IMR-90 (cell line): ENCODE measurements around the gene FGF12. TPM values are rescaled to one million over a fixed set of nuclear protein-coding genes. Genes with fewer than 3 reads are reported as not detected.

ENCODE experiments used
- ATAC-seq: fragments of 200-7000 bp; cut with Tn5 transposase; 2 replicates; pipeline ENCODE4 v1.9.1; 2020; ENCODE audit warnings: low read depth, mild to moderate bottlenecking, moderate library complexity
- BruUV-seq: library from RNA; stranded (reverse); fragments of 400-500 nt; replicated peaks from 2 replicates; lab custom pipeline; 2021; lab: Mats Ljungman, UMichigan
- CTCF ChIA-PET: fragments of 300-600 bp; formaldehyde crosslinking; extraction: SDS; loops from one replicate; lab custom pipeline; 2021; ENCODE audit warnings: antibody characterized with exemption; lab: Yijun Ruan, JAX
- POLR2A ChIA-PET: fragments of 300-600 bp; sonication (Branson Sonifier 250); formaldehyde crosslinking; loops from one replicate; lab custom pipeline; 2022; ENCODE audit warnings: antibody characterized with exemption; ENCODE audit not compliant: unreplicated experiment; lab: Charles Lee
- DNase-seq: peaks from one replicate; pipeline ENCODE4 v3.0.0; 2013
- H2AFZ ChIP-seq: replicated peaks from 2 replicates; pipeline ENCODE3; 2013; ENCODE audit warnings: low read length, mild to moderate bottlenecking; ENCODE audit not compliant: poor library complexity
- H2AK5ac ChIP-seq: 2 replicates; pipeline ENCODE4 v1.6.1; 2013; ENCODE audit warnings: low read depth, low read length, inconsistent platforms
- H2AK9ac ChIP-seq: replicated peaks from 2 replicates; pipeline ENCODE3; 2013; ENCODE audit warnings: mild to moderate bottlenecking, low read depth, low read length, moderate library complexity; ENCODE audit not compliant: poor library complexity
- H2BK120ac ChIP-seq: 2 replicates; pipeline ENCODE4 v1.6.1; 2013; ENCODE audit warnings: low read depth, low read length, inconsistent platforms
- H2BK15ac ChIP-seq: 3 replicates; pipeline ENCODE4 v1.6.1; 2013; ENCODE audit warnings: low read depth, low read length, inconsistent platforms
- H2BK20ac ChIP-seq: 2 replicates; pipeline ENCODE4 v1.6.1; 2013; ENCODE audit warnings: low read depth, mild to moderate bottlenecking, inconsistent platforms, low read length, moderate library complexity
- H2BK5ac ChIP-seq: 2 replicates; pipeline ENCODE4 v1.6.1; 2013; ENCODE audit warnings: mild to moderate bottlenecking, low read depth, low read length, inconsistent platforms; ENCODE audit not compliant: poor library complexity, severe bottlenecking
- H3K14ac ChIP-seq: replicated peaks from 2 replicates; pipeline ENCODE4 v1.6.1; 2013; ENCODE audit warnings: low read depth, low read length, inconsistent platforms
- H3K18ac ChIP-seq: 2 replicates; pipeline ENCODE4 v1.6.1; 2013; ENCODE audit warnings: low read depth, low read length, control low read depth
- H3K23ac ChIP-seq: 2 replicates; pipeline ENCODE4 v1.6.1; 2013; ENCODE audit warnings: low read depth, low read length, inconsistent platforms
- H3K27ac ChIP-seq: 2 replicates; pipeline ENCODE4 v1.5.1; 2013; ENCODE audit warnings: mild to moderate bottlenecking, control low read depth, low read length; ENCODE audit not compliant: insufficient read depth
- H3K27me3 ChIP-seq: 2 replicates; pipeline ENCODE4 v1.6.1; 2013; ENCODE audit warnings: low read length; ENCODE audit not compliant: control insufficient read depth, insufficient read depth
- H3K36me3 ChIP-seq: 2 replicates; pipeline ENCODE4 v1.6.1; 2013; ENCODE audit warnings: low read length, mixed read lengths; ENCODE audit not compliant: control insufficient read depth, insufficient read depth
- H3K4ac ChIP-seq: 2 replicates; pipeline ENCODE4 v1.6.1; 2013; ENCODE audit warnings: low read depth, low read length, inconsistent platforms
- H3K4me1 ChIP-seq: 2 replicates; pipeline ENCODE4 v1.6.1; 2013; ENCODE audit warnings: low read length, mixed read lengths; ENCODE audit not compliant: control insufficient read depth, insufficient read depth
- H3K4me2 ChIP-seq: 2 replicates; pipeline ENCODE4 v1.6.1; 2013; ENCODE audit warnings: low read depth, mild to moderate bottlenecking, control low read depth, low read length, moderate library complexity
- H3K4me3 ChIP-seq: 2 replicates; pipeline ENCODE4 v1.5.1; 2013; ENCODE audit warnings: low read depth, mild to moderate bottlenecking, control low read depth, low read length, moderate library complexity; ENCODE audit not compliant: insufficient read depth
- H3K56ac ChIP-seq: 2 replicates; pipeline ENCODE4 v1.6.1; 2013; ENCODE audit warnings: low read length, inconsistent platforms; ENCODE audit not compliant: insufficient read depth; ENCODE audit errors: extremely low read depth
- H3K79me1 ChIP-seq, 2 experiments: 2 replicates each; pipeline ENCODE4 v1.6.1; 2013; ENCODE audit warnings: low read length in 2 of 2, inconsistent platforms in 1 of 2, low read depth in 1 of 2
- H3K9ac ChIP-seq: 2 replicates; pipeline ENCODE4 v1.6.1; 2013; ENCODE audit warnings: low read depth, low read length, control low read depth
- H3K9me1 ChIP-seq: 2 replicates; pipeline ENCODE4 v1.6.1; 2013; ENCODE audit warnings: low read length, inconsistent platforms; ENCODE audit not compliant: insufficient read depth
- H3K9me3 ChIP-seq: 2 replicates; pipeline ENCODE4 v1.6.1; 2013; ENCODE audit warnings: low read length; ENCODE audit not compliant: control insufficient read depth, insufficient read depth
- H4K20me1 ChIP-seq: 2 replicates; pipeline ENCODE4 v1.6.1; 2013; ENCODE audit warnings: low read length, inconsistent platforms; ENCODE audit not compliant: insufficient read depth
- H4K5ac ChIP-seq: 2 replicates; pipeline ENCODE4 v1.6.1; 2013; ENCODE audit warnings: mild to moderate bottlenecking, low read depth, low read length, control low read depth
- H4K8ac ChIP-seq, 2 experiments: 2 replicates each; pipeline ENCODE4 v1.6.1; 2013; ENCODE audit warnings: low read depth in 2 of 2, low read length in 2 of 2, control low read depth in 1 of 2, inconsistent platforms in 1 of 2
- H4K91ac ChIP-seq: 2 replicates; pipeline ENCODE4 v1.6.1; 2013; ENCODE audit warnings: low read depth, low read length, inconsistent platforms; ENCODE audit not compliant: insufficient read depth
- CTCF ChIP-seq: conservative IDR thresholded peaks from 2 replicates; pipeline ENCODE4 v1.5.1; 2012; ENCODE audit warnings: mild to moderate bottlenecking, low read depth, low read length, improper control_type of control experiment
- RCOR1 ChIP-seq: IDR thresholded peaks from 2 replicates; pipeline ENCODE4 v1.6.1; 2012; ENCODE audit warnings: mild to moderate bottlenecking, low read length, improper control_type of control experiment; ENCODE audit not compliant: insufficient replicate concordance
- USF2 ChIP-seq: fragments of 150-350 bp; IDR thresholded peaks from 2 replicates; pipeline ENCODE4 v1.6.1; 2017; ENCODE audit warnings: mild to moderate bottlenecking, antibody characterized with exemption, low read length, low read depth
- WGBS, 2 experiments: methylation state at CpG; one replicate each; pipeline versions ENCODE4 v1.1.5 to v1.1.7; 2013; ENCODE audit warnings: missing lambda C conversion rate in 2 of 2; ENCODE audit not compliant: insufficient read length in 1 of 2; ENCODE audit errors: extremely low coverage in 2 of 2; 5-methylcytosine and 5-hydroxymethylcytosine counted together
- dilution Hi-C: fragments of 300-500 bp; cut with HindIII; formaldehyde crosslinking; loops from one replicate; pipeline ENCODE4 v1.14.3; 2018; ENCODE audit warnings: low sequenced_read_pairs; ENCODE audit not compliant: unreplicated experiment
- in situ Hi-C: fragments of 300-500 bp; cut with MboI; formaldehyde crosslinking; loops from 3 replicates; pipeline ENCODE4 v1.14.3; 2019; ENCODE audit warnings: low sequenced_read_pairs, inconsistent platforms, mixed read lengths
- intact Hi-C: fragments of 100-400 bp; cut with micrococcal nuclease; formaldehyde crosslinking; loops from 2 replicates; pipeline ENCODE4 v1.10.0; 2022
- polyA plus RNA-seq, 3 experiments: library from polyadenylated mRNA; depleted of rRNA; stranded (reverse); fragments of >200 nt; gene quantifications; 2 replicates each; pipeline ENCODE4 v1.2.3, GENCODE V29; 2012; ENCODE audit warnings: low replicate concordance in 1 of 3
- total RNA-seq: library from RNA; depleted of rRNA; stranded (reverse); fragments of >200 nt; gene quantifications from 2 replicates; pipeline ENCODE4 v1.2.3, GENCODE V29; 2012

The FGF12 gene
- total and polyA plus RNA-seq, 2 of the 4 experiments (the other 2 are of a cell fraction): not detected

- intact Hi-C loops (no loop called here), dilution Hi-C loops (no loop called here), in situ Hi-C loops (no loop called here)
- Histone ChIP-seq H3K9me1 (no peaks in the 10 kb centered on the region), H4K5ac (no peak overlapping the region), H4K20me1 (no peaks in the 10 kb centered on the region), H2BK120ac (no peak overlapping the region), H2BK20ac (no peak overlapping the region), H3K79me1 (no peaks in the 10 kb centered on the region), H3K4me2 (no peak overlapping the region), H3K4me3 (no peak overlapping the region), H2AK9ac (no peak overlapping the region), H3K18ac (no peak overlapping the region), H3K27me3 (no peaks in the 10 kb centered on the region), H3K4ac (no peak overlapping the region), H3K9me3 (no peaks in the 10 kb centered on the region), H2BK15ac (no peak overlapping the region), H3K4me1 (no peaks in the 10 kb centered on the region), H2AFZ (no peak overlapping the region), H4K8ac (no peak overlapping the region), H3K9ac (no peak overlapping the region), H4K91ac (no peak overlapping the region), H3K36me3 (no peaks in the 10 kb centered on the region), H2AK5ac (no peak overlapping the region), H3K27ac (no peak overlapping the region), H3K56ac (no peak overlapping the region), H3K23ac (no peak overlapping the region), H3K14ac (no peak overlapping the region), H2BK5ac (no peak overlapping the region)
- no peak for TF ChIP-seq USF2
- TF ChIP-seq CTCF: no peak
- no peak for TF ChIP-seq RCOR1
- ATAC-seq (no peak), DNase-seq (no peak)
- ChIA-PET POLR2A (no interaction called here), CTCF (no interaction called here)
- BruUV-seq: no TSS peak
- 17% methylated on average over 4 of the region's 7 CpGs; no CpG with 5 or more reads in 1 of the 2 experiments for WGBS, 2 experiments
Observed at GRCh38 chr3:192496905-192497587, 230.3 kb downstream of the FGF12 start.
